OCI-M2 (cell line): Measurements from ENCODE around the gene ZNF423.
"Not testable (repeated sequence)": the region's sequence is repeated elsewhere in the genome, so short reads cannot be mapped to it uniquely, and the experiment has no call there.

Source experiments
- DNase-seq: peaks from one replicate; lab custom pipeline; 2025; ENCODE audit not compliant: unreplicated experiment; lab: John Stamatoyannopoulos, UW

Gene ZNF423

DNA sequence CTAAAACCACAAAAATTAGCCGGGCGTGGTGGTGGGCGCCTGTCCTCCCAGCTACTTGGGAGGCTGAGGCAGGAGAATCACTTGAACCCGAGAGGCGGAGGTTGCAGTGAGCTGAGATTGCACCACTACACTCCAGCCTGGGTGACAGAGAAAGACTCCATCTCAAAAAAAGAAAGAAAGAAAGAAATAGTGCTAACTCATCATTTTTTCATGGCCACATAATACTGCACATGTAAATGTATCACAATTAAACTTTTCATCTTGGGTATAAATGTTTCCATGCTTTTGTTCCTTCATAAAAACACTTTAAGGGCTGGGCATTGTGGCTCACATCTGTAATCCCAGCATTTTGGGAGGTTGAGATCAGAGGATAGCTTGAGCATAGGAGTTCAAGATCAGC lies 15.9 kb upstream of the ZNF423 start:
- not testable (repeated sequence) for DNase-seq

DNA sequence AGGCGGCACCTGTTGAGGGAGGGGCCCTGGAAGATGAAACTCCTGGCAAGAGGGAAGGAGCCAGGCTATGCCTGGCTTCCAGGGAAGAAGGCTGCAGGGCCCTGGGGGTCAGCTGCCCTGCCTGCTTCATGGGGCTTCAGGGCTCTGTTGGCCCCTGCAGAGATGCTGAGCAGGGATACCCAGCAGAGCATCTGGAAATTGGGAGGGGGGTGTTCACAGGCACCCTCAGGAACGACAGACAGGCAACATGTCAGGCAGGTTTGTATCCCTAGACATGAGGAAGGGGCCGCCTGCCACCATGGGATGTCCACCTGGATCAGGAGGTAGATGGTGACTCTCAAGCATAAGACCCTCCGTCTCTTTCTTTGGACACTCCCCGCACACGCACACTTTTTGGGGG lies 13.8 kb upstream of the ZNF423 start:
- DNase-seq = no peak

DNA sequence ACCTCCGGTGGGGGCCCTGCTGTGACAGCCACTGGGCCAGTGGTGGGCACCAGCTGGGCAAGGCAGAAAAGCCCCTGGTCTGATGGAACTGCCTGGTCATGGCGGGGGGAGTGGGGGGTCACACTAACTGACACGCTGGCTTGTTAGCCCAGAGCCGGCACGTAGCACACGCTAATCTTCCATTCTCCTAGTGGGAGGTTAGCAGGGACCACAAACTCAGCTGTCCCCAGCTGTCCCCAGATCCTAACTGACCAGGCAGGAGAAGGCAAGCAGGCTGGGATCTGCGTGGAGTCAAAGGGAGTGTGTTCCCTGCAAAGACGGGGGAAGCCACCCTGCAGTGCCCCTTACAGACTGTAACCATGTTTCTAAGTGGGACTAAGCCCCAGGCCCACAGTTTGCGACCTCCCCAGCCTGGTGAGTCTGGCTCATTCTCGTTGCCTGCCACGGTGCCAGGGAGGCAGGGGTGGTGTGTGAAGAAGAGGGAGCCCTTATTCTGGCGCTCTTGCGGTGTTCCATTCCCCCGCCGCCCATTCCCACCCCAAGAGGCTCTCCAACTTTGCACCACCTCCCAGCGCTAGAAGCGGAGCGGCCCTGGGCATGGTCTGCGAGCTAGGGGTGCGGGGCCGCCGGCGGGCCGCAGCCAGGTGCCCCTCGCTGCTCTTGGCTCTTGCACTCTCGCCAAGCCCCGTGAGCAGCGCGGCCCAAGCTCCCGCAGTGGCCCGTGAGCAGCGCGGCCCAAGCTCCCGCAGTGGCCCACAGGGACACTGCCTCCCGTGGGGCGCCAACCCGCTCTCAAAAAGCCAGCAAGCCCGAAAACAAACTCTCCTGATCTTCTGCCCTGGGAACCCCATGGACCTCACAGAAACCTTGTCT lies 12.1 kb upstream of the ZNF423 start:
- no peak for DNase-seq

DNA sequence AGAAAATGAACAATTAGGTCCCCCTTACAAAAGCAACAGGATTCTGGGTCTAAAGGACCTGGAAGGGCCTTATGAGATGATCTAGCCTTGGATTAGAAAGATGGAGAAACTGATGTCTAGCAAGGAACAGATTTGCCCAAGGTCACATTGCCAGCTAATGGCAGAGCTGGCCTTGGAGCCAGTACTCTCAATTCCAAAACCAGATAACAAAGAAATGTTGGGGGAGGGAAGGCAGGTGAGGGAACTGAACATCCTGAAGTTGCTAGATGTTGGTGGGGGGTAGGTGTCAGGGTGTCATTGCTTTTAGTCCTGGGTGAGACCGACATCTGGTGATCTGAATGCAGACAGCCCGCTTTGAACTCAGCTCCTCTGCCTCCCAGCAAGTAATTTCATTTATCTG lies 11.3 kb upstream of the ZNF423 start:
- DNase-seq = no peak

DNA sequence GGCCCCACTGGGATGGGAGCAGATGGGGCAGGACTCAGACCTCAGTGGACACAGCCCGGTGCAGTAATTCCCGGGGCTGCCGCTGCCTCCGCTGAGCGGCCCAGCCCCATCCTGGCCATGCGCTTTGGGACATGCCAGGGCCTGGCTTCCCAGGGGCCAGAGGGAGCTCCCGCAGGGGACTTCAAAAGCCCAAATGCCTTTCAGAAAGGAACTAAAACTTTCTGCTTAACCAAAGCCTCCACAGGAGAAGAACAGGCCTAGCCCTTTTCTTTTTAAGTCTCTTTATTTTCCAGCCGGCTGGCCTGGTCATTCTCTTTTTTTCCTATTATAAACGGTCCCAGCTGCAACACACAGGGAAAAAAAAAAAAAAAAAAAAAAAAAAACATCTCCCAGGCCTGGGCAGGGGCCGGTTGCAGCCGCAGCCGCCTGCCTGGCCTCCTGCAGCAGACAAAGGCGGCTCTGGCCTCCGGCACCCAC lies 10.7 kb upstream of the ZNF423 start:
- no peak for DNase-seq

DNA sequence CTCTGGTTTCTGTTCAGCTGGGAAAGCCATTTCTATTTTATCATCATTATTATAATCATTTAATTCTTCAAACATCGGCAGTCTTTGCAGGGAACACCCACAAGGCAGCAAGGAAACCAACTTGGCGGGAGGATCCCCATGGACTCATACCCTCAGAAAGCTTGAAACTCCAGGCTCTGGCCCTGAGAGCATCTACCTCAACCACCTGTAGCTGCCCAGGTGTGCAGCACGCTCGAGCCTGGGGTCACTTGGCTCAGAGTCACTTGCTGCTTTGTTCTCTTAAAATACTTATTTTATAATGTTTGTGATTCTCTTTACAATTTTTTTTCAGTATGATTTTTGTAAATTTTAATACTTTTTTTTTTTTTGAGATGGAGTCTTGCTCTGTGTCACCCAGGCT lies 6.8 kb upstream of the ZNF423 start:
- DNase-seq = no peak

DNA sequence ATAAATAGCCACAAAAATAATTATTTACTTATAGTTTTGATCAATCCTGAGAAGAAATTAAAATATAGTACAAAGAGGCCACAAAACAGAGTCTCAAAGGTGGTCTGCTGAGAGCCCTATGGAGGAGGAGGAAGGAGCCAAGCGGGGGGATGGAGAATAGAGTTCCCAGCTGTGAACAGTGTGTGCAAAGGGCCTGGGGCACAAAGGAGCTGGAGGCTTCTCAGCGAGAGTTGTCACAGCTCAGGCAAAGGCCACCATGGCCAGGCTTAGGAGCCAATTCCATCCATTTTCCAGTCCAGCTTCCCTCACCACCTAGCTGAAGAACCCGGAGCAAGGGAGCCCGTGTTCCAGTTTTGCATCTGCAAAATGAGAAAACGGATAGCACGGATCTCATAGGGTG lies 5.4 kb upstream of the ZNF423 start:
- DNase-seq = no peak

DNA sequence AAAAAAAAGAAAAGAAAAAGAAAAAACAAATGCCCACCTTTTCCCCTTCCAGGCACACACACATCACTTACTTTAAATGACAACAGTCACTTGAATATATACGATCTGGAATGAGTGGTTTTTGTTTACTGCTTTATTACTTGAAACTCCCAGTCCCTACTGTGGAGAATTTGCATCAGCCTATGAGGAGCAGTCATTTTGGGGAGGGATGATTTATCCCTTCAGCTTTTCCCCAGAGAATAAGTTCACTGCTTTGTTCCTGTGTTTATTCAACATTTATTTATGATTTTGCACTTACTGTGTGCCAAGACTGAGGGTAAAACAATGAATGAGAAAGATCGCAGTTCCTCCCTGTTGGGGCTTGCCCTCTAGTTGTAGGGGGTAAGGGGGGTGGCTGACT lies 4.7 kb upstream of the ZNF423 start:
- DNase-seq = no peak

DNA sequence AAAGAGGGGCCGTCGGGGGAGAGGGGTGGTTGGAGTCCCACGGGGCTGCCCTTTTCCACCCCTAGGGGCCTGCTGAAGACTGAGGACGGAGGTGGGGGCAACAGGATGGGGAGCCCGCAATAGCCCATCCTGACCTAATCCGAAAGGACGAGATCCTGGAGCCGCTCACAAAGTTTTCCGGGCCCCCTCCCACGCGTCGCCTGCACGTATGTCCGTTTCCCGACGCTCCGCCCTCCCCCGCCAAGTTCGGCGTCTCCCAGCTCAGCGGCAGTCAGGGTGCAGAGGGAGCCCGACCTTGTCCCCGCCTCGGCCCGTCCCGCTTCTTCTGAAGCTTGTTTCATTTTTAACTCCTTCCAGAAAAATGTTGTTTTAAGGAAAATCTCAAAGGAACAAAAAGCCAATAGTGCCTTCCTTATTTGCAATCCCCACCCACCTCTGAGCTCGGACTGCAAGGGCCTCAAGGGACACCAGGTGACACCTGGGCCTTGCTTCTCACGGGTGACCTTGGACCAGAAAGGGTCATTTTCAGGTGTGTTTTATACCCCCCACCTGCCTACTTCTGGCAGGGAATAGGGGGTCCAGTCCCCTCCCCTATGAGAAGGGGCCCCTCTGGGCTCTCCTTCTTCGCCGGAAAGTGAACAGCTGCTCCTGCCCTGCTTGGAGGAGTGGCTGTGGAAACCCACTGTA lies 3.4 kb upstream of the ZNF423 start:
- DNase-seq = no peak

DNA sequence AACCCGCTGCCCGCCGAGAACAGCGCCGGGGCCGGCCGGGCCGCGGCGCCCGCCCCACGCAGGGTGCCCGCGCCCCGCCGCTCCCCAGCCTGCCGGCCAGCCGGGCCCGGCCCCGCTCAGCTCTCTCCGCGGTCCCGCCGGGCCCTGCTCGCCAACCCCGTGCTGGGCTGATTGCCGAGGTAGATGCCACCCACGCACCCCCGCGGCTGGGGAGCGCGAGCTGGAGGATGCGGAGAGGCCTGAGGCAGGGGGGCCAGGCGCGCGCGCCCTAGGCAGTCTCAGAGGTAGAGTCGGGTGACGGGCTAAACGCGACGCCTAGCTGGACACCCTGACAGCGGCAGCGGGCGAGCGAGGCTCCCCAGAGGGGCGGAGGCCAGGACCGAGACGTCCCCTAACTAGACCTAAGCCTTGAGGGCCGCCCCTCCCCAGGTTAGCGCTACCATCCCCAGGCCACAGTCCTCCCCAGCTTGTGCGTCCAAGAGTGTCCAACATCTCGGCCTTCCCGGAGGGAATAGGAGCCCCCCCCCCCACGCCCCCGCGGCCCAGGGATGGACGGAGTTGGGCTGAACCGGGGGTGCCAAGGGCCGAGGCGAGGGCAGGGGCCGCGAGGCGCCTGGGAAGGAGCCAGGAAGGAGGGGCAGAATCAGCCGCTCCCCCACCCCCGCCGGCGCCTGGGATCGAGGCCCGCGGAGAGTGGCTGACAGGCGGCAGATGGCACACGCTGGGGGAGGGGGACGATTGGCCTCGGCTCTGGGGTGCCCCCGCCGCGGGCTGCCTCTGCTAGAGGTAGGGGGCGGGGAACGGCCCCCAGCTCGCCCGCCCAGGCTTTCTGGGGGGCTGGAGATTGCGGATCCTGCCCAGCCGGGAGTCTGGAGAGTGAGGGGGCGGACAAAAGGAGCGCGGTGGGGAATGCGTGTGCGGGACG lies 2.5 kb upstream of the ZNF423 start:
- DNase-seq = no peak

DNA sequence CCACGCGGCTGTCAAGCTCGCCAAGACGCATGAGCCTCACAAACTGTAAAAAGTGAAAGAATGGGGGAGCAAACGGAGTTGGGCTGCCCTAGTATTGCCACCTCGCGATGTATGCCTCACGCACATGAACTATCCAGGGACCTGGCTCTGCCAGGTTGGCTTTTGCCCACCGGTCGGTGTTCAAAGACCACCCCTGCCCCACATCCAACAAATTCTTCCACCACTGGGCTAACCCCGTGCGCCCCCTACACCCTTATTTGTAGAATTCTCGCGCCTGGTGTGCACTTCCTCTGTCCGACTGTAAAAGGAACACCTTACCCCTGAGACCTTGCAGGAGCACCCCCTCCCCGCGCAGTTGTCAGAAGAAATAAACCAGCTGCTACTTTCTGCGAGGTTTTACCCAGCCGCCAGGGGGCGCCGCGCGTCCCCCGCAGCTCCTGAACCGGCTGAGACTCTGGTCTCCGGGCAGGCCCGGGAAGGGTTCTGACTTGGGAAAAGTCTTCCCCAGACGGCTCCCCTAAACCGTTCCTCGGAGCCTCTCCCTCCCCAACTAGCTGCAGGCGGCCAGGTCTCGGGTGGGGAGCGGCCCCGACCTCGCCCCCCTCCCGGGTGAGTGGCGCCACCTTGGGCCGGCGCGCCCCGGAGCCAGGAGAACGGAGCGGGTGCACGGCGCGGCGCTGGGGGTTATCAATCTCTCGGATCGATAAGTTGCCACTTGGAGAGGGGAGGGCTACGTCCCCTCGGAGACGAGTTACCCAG lies 1.7 kb upstream of the ZNF423 start:
- no peak for DNase-seq

DNA sequence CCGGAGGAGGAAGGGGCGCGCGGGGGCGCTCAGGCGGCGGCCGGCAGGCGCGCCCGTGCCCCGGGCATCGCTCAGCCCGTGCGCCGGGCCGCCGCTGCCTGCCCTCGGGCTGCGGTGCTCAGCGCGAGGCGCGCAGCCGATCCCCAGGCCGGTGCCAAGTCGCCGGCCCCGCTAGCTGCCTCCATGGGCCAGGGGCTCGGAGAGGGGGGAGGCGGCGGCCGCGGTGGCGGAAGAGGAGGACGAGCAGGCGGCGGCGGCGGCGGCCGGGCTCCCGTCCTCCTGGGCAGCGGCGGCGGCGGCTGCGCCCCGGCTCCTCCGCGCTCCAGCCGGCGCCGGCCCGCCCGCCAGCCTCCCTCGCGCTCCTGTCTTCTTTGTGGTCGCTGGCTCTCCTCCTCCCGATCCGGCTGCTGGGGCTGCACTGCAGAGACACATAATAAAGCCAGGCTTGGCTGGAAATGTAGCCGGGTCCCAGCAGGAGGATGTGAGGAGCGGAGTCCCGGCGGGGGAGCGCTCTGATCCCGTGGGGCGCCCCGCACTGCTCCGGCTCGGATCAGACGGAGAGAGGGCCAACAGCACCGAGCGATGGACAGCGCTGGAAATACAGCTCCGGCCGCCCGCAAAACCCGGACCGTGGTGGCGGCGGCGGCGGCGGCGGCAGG lies 889 bp upstream of the ZNF423 start:
- no peak for DNase-seq

DNA sequence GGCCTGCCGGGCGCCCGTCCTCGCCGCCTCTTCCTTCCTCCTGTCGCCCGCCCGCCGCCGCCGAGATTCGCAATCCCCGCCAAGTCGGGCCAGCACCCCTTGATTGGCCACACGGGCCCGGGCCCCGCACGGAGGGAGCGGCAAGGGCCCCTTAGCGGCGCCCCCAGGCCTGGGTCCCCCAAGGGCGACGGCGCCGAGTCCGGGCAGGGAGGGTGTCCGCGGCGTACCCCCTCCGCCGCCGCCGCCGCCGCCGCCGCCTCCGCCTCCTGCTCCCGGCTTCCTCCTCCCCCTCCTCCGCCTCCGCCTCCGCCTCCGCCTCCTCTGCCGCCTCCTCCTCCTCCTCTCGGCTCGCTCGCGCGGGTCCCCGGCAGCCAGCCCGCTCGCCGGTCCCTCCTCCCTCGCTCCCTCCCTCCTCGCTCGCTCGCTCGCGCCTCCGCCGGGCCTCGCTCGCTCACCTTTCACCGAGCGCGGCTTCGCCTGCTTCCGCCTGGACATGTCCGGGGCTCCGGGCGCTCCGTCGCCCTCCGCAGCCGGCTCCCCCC lies 561 bp downstream of the ZNF423 start:
- DNase-seq = no peak

DNA sequence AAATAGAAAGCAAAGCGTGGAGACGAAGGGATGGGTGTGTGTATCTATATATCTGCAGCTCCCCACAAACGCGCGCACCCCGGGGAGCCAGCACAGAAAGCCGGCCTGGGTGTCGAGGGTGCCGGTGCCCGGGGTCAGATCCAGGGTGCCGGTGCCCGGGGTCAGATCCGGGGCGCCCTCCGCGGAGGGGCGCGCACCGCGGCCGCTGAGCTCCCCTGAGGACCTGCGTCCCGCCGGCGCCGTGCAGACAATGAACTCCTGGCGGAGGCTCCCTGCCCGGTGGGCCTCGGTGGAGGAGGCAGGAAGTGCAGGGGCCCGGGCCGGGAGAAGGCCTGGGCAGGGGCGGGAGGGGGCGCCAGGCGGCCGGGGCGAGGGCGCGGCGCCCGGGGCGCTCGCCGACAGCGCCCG lies 1.1 kb downstream of the ZNF423 start:
- DNase-seq = no peak

DNA sequence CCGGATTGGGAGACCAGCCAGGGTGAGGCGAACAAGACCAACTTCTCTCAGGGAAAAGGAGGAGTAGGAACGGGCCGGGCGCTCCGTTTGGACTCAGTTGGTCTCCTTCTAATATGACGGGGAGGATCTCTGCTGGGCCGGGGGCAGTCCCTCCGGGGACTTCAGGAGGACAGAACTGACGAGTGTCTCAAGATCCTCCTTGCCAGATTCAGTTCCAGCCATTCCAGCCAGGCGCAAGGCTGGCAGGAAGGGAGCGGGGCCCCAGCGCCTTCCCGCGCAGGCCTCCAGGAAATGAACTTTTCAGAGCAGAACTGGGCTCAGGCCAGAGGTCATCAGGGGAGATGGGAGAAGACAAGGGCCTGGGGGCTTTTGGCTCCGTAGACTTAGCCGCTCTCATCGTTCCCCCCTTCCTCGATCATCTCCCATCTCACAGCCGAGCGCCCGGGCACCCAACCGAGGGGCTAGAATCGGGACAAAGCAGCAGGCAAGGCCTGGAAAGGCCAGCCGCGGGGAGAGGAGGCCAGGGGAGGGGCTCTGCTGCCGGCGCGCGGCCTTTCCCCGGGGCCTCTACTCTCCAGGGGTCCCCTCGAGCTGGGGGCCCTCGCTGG lies 1.6 kb downstream of the ZNF423 start:
- no peak for DNase-seq

DNA sequence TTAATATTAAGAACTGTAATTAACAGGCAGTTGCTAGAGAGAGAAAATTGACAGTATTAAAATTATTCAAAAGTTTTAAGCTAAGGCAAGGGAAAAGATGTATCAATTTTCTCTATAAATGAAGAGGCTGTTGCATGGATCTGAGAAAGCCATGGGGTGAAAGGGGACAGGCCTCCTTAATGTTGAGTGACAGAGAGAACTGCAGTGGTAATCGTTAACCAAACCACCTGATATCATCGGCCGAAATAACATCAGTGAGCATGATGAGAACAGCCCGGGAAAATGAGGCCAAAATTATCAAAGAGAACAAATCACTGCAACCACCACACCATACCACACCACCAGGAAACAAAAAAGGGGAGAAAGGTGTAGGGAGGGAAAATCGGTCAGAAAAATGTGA lies 3.6 kb downstream of the ZNF423 start:
- DNase-seq = no peak

DNA sequence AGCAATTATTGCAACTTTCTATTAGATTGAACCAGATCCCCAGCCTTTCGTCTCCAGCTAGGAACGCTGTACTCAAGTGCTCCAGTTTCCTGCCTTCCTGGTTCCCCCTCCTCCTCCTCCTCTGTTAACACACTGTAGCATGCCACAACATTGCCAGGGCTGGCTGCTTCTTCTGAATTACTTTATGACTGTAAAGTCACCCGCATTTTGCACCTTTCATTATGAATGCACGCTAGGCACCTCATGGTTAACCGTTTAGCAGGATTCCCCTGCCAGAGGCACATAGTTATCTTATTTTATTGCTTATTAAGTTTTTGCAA lies 4.5 kb downstream of the ZNF423 start:
- no peak for DNase-seq

DNA sequence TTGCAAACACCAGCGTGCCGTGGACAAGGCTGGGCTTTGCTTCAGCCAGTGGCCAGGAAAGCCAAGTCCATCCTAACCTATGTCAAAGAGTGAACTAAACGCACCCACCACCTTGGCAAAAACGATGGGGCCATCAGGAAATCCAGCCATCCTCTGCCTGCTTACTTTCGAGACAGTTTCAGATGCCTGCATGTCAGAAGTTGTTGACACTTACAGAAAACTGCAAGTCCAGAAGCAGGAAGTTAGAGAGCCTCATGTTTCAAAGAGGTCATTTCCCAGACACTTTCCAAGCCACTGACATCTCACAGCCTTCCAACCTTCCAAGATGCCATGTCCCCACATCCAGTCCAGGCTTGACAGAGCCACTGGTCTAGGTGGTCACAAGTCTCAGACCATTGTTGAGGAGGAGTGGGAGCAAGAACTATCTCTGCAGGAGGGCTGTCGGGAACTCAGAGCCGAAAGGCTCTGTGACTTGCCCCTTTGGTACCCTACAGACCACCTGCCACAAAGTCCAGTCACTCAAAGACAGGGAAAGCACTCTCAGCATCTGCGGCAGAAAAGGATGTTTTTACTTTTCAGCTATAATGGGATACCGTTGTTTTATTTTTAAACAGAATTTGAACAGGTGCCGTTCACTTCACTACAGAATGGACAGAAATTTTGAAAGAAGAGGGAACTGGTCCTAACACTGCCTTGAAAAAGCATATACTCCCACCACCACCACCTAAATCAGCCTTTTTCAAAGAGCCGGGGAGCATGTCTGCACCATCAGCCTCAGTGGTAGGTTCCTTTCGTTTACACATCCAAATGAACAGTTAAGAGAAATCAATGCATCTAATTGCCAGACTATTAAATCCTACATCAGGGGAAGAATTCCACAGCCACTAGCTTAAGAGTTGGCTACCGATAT lies 5.1 kb downstream of the ZNF423 start:
- DNase-seq = no peak

DNA sequence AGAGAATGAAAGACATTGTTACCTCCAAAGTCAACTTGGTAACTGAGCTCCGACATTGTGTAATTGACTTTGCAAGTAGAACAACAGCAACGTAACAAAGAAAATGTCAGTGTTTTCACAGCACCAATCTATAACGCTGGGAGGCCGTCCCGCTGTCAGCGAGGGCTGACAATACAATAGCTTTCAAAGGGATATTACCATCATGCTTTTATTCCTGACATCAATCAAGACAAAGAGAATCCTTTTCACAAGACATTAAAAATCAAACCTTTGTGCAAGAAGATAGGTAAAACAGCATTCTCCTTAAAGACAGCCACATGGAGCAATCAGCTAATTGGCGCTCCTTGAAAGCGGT lies 6.2 kb downstream of the ZNF423 start:
- DNase-seq = no peak
